GM21825 (cell line): ENCODE data around the gene ALDH5A1.
"Not testable (repeated sequence)": the region's sequence is repeated elsewhere in the genome, so short reads cannot be mapped to it uniquely, and the experiment has no call there.

ENCODE experiments used
- ATAC-seq: cut with Tn5 transposase; IDR thresholded peaks from one replicate; pipeline ENCODE4 v1.9.1; 2021; ENCODE audit warnings: mild to moderate bottlenecking, moderate library complexity; ENCODE audit not compliant: unreplicated experiment

ALDH5A1 gene

GRCh38 chr6:24484657-24485323, 10.0 kb upstream of the ALDH5A1 start:
- ATAC-seq = no peak

- no peak for ATAC-seq
Measured at GRCh38 chr6:24486065-24486464, 8.7 kb upstream of the ALDH5A1 start.

GRCh38 chr6:24489470-24489869, 5.3 kb upstream of the ALDH5A1 start, which contains the start of gene GPLD1:
GPLD1 (minus strand) TSS chr6:24489578; CDS start chr6:24489511, 67 bp downstream.
- no peak for ATAC-seq

- no peak for ATAC-seq
Measured at GRCh38 chr6:24489881-24490280, 4.9 kb upstream of the ALDH5A1 start.

GRCh38 chr6:24490948-24491347, 3.8 kb upstream of the ALDH5A1 start:
- no peak for ATAC-seq

GRCh38 chr6:24492475-24492874, 2.3 kb upstream of the ALDH5A1 start:
- ATAC-seq = no peak

- no peak for ATAC-seq
Measured at GRCh38 chr6:24493945-24494820, 586 bp upstream of the ALDH5A1 start.

- no peak for ATAC-seq
Measured at GRCh38 chr6:24497254-24497970, 2.6 kb downstream of the ALDH5A1 start.

GRCh38 chr6:24500683-24501082, 5.9 kb downstream of the ALDH5A1 start:
- ATAC-seq = no peak

- ATAC-seq = no peak
Measured at GRCh38 chr6:24501374-24501773, 6.6 kb downstream of the ALDH5A1 start.

- ATAC-seq = no peak
Measured at GRCh38 chr6:24501914-24502313, 7.1 kb downstream of the ALDH5A1 start.

GRCh38 chr6:24504287-24504648, 9.5 kb downstream of the ALDH5A1 start:
- no peak for ATAC-seq

- ATAC-seq = no peak
Measured at GRCh38 chr6:24504649-24505586, 10.1 kb downstream of the ALDH5A1 start.

GRCh38 chr6:24506814-24507520, 12.2 kb downstream of the ALDH5A1 start:
- no peak for ATAC-seq

GRCh38 chr6:24511976-24512375, 17.2 kb downstream of the ALDH5A1 start:
- ATAC-seq = not testable (repeated sequence)

- ATAC-seq = no peak
Measured at GRCh38 chr6:24513602-24514001, 18.8 kb downstream of the ALDH5A1 start.

- peak; percentile 72 for ATAC-seq
Measured at GRCh38 chr6:24517659-24518543, 23.1 kb downstream of the ALDH5A1 start.

- peak; percentile 43 for ATAC-seq
Measured at GRCh38 chr6:24520929-24521546, 26.3 kb downstream of the ALDH5A1 start.
